Keratinocyte (primary cell): ENCODE measurements around the gene TMEM167A. TPM values are rescaled to one million over a fixed set of nuclear protein-coding genes. Genes with fewer than 3 reads are reported as not detected.

ENCODE experiments used
- DNase-seq: peaks from one replicate; pipeline ENCODE4 v3.0.0-alpha.2; 2011; ENCODE audit warnings: low read depth, missing footprints, low spot score
- FAIRE-seq: peaks from 2 replicates; lab custom pipeline; 2011; peaks lifted over from hg19 to GRCh38; lab: Jason Lieb, UNC
- H2AFZ ChIP-seq: 2 replicates; pipeline ENCODE4 v1.6.0; 2012; ENCODE audit warnings: low read length, control low read depth, inconsistent platforms; ENCODE audit not compliant: control insufficient read depth
- H3K27ac ChIP-seq: 2 replicates; pipeline ENCODE4 v1.5.1; 2011; ENCODE audit warnings: low read length; ENCODE audit not compliant: control insufficient read depth, insufficient read depth
- H3K27me3 ChIP-seq: 3 replicates; pipeline ENCODE4 v1.6.0; 2011; ENCODE audit warnings: low read length; ENCODE audit not compliant: control insufficient read depth, insufficient read depth; ENCODE audit errors: extremely low read depth
- H3K36me3 ChIP-seq, 2 experiments: 2 replicates in 1 of 2; 3 replicates in 1 of 2; pipeline ENCODE4 v1.5.1; 2011; ENCODE audit warnings: low read length in 2 of 2, mild to moderate bottlenecking in 1 of 2; ENCODE audit not compliant: control insufficient read depth in 2 of 2, insufficient read depth in 2 of 2; ENCODE audit errors: extremely low read depth in 1 of 2
- H3K4me1 ChIP-seq: 3 replicates; pipeline ENCODE4 v1.5.1; 2011; ENCODE audit warnings: low read length; ENCODE audit not compliant: control insufficient read depth, insufficient read depth; ENCODE audit errors: extremely low read depth
- H3K4me2 ChIP-seq: 3 replicates; pipeline ENCODE4 v1.6.0; 2011; ENCODE audit warnings: low read depth, low read length; ENCODE audit not compliant: control insufficient read depth, insufficient read depth; ENCODE audit errors: extremely low read depth
- H3K4me3 ChIP-seq, 3 experiments: fragments of 200-600 bp in 1 of 3; sonication (generic) in 1 of 3; 2 replicates in 2 of 3; 3 replicates in 1 of 3; pipeline ENCODE4 v1.5.1; 2011 to 2016; ENCODE audit warnings: low read length in 3 of 3, mild to moderate bottlenecking in 3 of 3, control low read depth in 2 of 3, inconsistent platforms in 1 of 3, low read depth in 1 of 3, mixed read lengths in 1 of 3, mixed run types in 1 of 3, moderate library complexity in 1 of 3; ENCODE audit not compliant: control insufficient read depth in 2 of 3, insufficient read depth in 2 of 3; ENCODE audit errors: extremely low read depth in 1 of 3
- H3K79me2 ChIP-seq: 2 replicates; pipeline ENCODE4 v1.6.0; 2012; ENCODE audit warnings: low read length; ENCODE audit not compliant: control insufficient read depth, insufficient read depth
- H3K9ac ChIP-seq: 3 replicates; pipeline ENCODE4 v1.6.0; 2011; ENCODE audit warnings: low read length; ENCODE audit not compliant: control insufficient read depth, insufficient read depth; ENCODE audit errors: extremely low read depth
- H3K9me1 ChIP-seq: 3 replicates; pipeline ENCODE4 v1.6.0; 2011; ENCODE audit warnings: low read length; ENCODE audit not compliant: control insufficient read depth, insufficient read depth; ENCODE audit errors: extremely low read depth
- H3K9me3 ChIP-seq: 2 replicates; pipeline ENCODE4 v1.5.1; 2012; ENCODE audit warnings: low read depth, low read length; ENCODE audit not compliant: control insufficient read depth
- H4K20me1 ChIP-seq: 3 replicates; pipeline ENCODE4 v1.6.0; 2011; ENCODE audit warnings: low read length; ENCODE audit not compliant: control insufficient read depth, insufficient read depth; ENCODE audit errors: extremely low read depth
- CTCF ChIP-seq, 3 experiments: IDR thresholded peaks in 1 of 3; conservative IDR thresholded peaks in 1 of 3; optimal IDR thresholded peaks in 1 of 3; 2 replicates in 2 of 3; 3 replicates in 1 of 3; pipeline versions ENCODE3 to v1.5.1; 2011; ENCODE audit warnings: low read length in 3 of 3, mild to moderate bottlenecking in 3 of 3, moderate library complexity in 2 of 3, control low read depth in 1 of 3, inconsistent platforms in 1 of 3; ENCODE audit not compliant: insufficient read depth in 2 of 3; ENCODE audit errors: extremely low read depth in 1 of 3
- EZH2 ChIP-seq: IDR thresholded peaks from one replicate; pipeline ENCODE4 v1.6.1; 2012; ENCODE audit warnings: inconsistent platforms, mild to moderate bottlenecking, low read length, moderate library complexity
- dilution Hi-C: fragments of 300-500 bp; cut with MboI; formaldehyde crosslinking; loops from one replicate; pipeline ENCODE4 v1.7.0; 2020; ENCODE audit warnings: low sequenced_read_pairs; ENCODE audit not compliant: extremely low pct_ligation_motif_present
- polyA plus RNA-seq, 5 experiments: library from polyadenylated mRNA; depleted of rRNA in 3 of 5; stranded (reverse) in 3 of 5; stranded (forward) in 1 of 5; unstranded in 1 of 5; fragments of >200 nt; gene quantifications; 1 replicate in 1 of 5; 2 replicates in 3 of 5; 3 replicates in 1 of 5; pipeline versions ENCODE4 v1.2.1 to v1.2.3, GENCODE V29; 2011 to 2012; ENCODE audit warnings: missing spikeins in 2 of 5, low read depth in 1 of 5, low replicate concordance in 1 of 5

Gene TMEM167A
- polyA plus RNA-seq, 1 donor (not counting 4 experiments of a cell fraction or from before 2014, with no cell fraction given) = 97.6 TPM

- H3K4me2 ChIP-seq = no peak overlapping the region
- no peaks in the 10 kb centered on the region for H3K36me3 ChIP-seq
- peaks cover 1% of the 10 kb centered on the region for H3K79me2 ChIP-seq
- dilution Hi-C loops = no loop called here
- no peak overlapping the region for H3K27ac ChIP-seq
- no peaks in the 10 kb centered on the region for H3K9me3 ChIP-seq
- H2AFZ ChIP-seq = no peak overlapping the region
- FAIRE-seq = no peak
- H3K27me3 ChIP-seq = no peaks in the 10 kb centered on the region
- H4K20me1 ChIP-seq = no peaks in the 10 kb centered on the region
- DNase-seq = no peak
- TF ChIP-seq CTCF (optimal IDR thresholded peaks at IDR 0.05 in 1 of 3, IDR thresholded peaks at IDR 0.05 in 1 of 3, conservative IDR thresholded peaks at IDR 0.05 in 1 of 3; ENCODE audit: extremely low read depth in 1 of 3, insufficient read depth in 2 of 3, low read length in 3 of 3) = no peak
- no peak for TF ChIP-seq EZH2
- no peak overlapping the region for H3K9ac ChIP-seq
- no peak overlapping the region for H3K4me3 ChIP-seq
- peaks cover under 1% of the 10 kb centered on the region for H3K9me1 ChIP-seq
- H3K4me1 ChIP-seq = peaks cover 2% of the 10 kb centered on the region
These were observed 13.0 kb upstream of the TMEM167A start for GRCh38 chr5:83090169-83090568.

GRCh38 chr5:83085106-83085505, 7.9 kb upstream of the TMEM167A start:
- Histone ChIP-seq H3K4me1 (peaks cover 5% of the 10 kb centered on the region), H2AFZ (no peak overlapping the region), H3K4me3 (no peak overlapping the region), H3K79me2 (peaks cover 1% of the 10 kb centered on the region), H3K36me3 (no peaks in the 10 kb centered on the region), H3K27me3 (no peaks in the 10 kb centered on the region), H3K9me3 (no peaks in the 10 kb centered on the region), H3K27ac (no peak overlapping the region), H4K20me1 (no peaks in the 10 kb centered on the region), H3K9ac (no peak overlapping the region), H3K4me2 (no peak overlapping the region), H3K9me1 (no peaks in the 10 kb centered on the region)
- DNase-seq (no peak), FAIRE-seq (no peak)
- dilution Hi-C loops = no loop called here
- TF ChIP-seq CTCF (optimal IDR thresholded peaks at IDR 0.05 in 1 of 3, IDR thresholded peaks at IDR 0.05 in 1 of 3, conservative IDR thresholded peaks at IDR 0.05 in 1 of 3; ENCODE audit: extremely low read depth in 1 of 3, insufficient read depth in 2 of 3, low read length in 3 of 3) (no peak), EZH2 (no peak)
